HEK293 (cell line): ENCODE data around the gene VTN.

Source experiments
- CTCF ChIA-PET: fragments of 350-600 bp; formaldehyde crosslinking; extraction: SDS; loops from one replicate; lab custom pipeline; 2021; ENCODE audit warnings: antibody characterized with exemption; lab: Yijun Ruan, JAX
- POLR2A ChIA-PET: fragments of 300-600 bp; formaldehyde crosslinking; extraction: SDS; loops from one replicate; lab custom pipeline; 2020; ENCODE audit warnings: antibody characterized with exemption, inconsistent platforms; lab: Yijun Ruan, JAX
- H3K27ac ChIP-seq: fragments of 200-500 bp; sonication (Bioruptor generic); 2 replicates; pipeline ENCODE4 v1.5.1; 2014; ENCODE audit warnings: low read depth, low read length, control low read depth, inconsistent platforms; ENCODE audit errors: extremely low read depth
- H3K36me3 ChIP-seq, 2 experiments: fragments of 200-500 bp in 1 of 2; sonication (Bioruptor generic) in 1 of 2; 1 replicate in 1 of 2; 2 replicates in 1 of 2; pipeline ENCODE4 v1.5.1; 2014 to 2017; ENCODE audit warnings: inconsistent platforms in 2 of 2, low read length in 2 of 2; ENCODE audit not compliant: control insufficient read depth in 2 of 2, insufficient read depth in 1 of 2
- H3K4me1 ChIP-seq: fragments of 200-500 bp; sonication (Bioruptor generic); 2 replicates; pipeline ENCODE4 v1.5.1; 2014; ENCODE audit warnings: mild to moderate bottlenecking, low read length, inconsistent platforms; ENCODE audit not compliant: control insufficient read depth, insufficient read depth
- H3K4me3 ChIP-seq: 2 replicates; pipeline ENCODE4 v1.5.1; 2011; ENCODE audit warnings: low read depth, mild to moderate bottlenecking, control low read depth, low read length, moderate library complexity
- H3K9me3 ChIP-seq: fragments of 200-500 bp; sonication (Bioruptor generic); 2 replicates; pipeline ENCODE4 v1.5.1; 2014; ENCODE audit warnings: low read depth, low read length, inconsistent platforms; ENCODE audit not compliant: control insufficient read depth, insufficient read depth
- PRDM1 ChIP-seq: fragments of 450-650 bp; formaldehyde crosslinking; IDR thresholded peaks from 2 replicates; pipeline ENCODE4; 2016; ENCODE audit warnings: missing biosample characterization, missing genetic modification characterization
- SALL2 ChIP-seq: fragments of 450-650 bp; formaldehyde crosslinking; IDR thresholded peaks from 2 replicates; pipeline ENCODE4 v1.5.0; 2017; ENCODE audit warnings: missing biosample characterization, mild to moderate bottlenecking, missing genetic modification characterization, borderline replicate concordance
- ZFP3 ChIP-seq: fragments of 450-650 bp; formaldehyde crosslinking; IDR thresholded peaks from 2 replicates; pipeline ENCODE4 v1.5.1; 2016; ENCODE audit warnings: low read depth, missing biosample characterization, missing genetic modification characterization
- ZNF10 ChIP-seq: fragments of 450-650 bp; formaldehyde crosslinking; IDR thresholded peaks from 2 replicates; pipeline ENCODE4 v1.5.1; 2017; ENCODE audit warnings: missing biosample characterization, missing genetic modification characterization
- ZNF148 ChIP-seq: fragments of 450-650 bp; formaldehyde crosslinking; IDR thresholded peaks from 2 replicates; pipeline ENCODE4 v1.5.0; 2017; ENCODE audit warnings: missing biosample characterization, missing genetic modification characterization, borderline replicate concordance
- ZNF155 ChIP-seq: fragments of 450-650 bp; formaldehyde crosslinking; IDR thresholded peaks from 2 replicates; pipeline ENCODE4 v1.5.1; 2016; ENCODE audit warnings: missing biosample characterization, missing genetic modification characterization
- ZNF202 ChIP-seq: fragments of 450-650 bp; formaldehyde crosslinking; IDR thresholded peaks from 2 replicates; pipeline ENCODE4 v1.5.1; 2016; ENCODE audit warnings: missing biosample characterization, missing genetic modification characterization, borderline replicate concordance
- ZNF23 ChIP-seq: fragments of 450-650 bp; formaldehyde crosslinking; IDR thresholded peaks from 2 replicates; pipeline ENCODE4 v1.5.1; 2016; ENCODE audit warnings: missing biosample characterization, missing genetic modification characterization, borderline replicate concordance
- ZNF335 ChIP-seq: fragments of 450-650 bp; formaldehyde crosslinking; conservative IDR thresholded peaks from 2 replicates; pipeline ENCODE4 v1.5.1; 2016; ENCODE audit warnings: missing biosample characterization, missing genetic modification characterization
- ZNF510 ChIP-seq: fragments of 450-650 bp; formaldehyde crosslinking; IDR thresholded peaks from 2 replicates; pipeline ENCODE4 v1.5.1; 2018; ENCODE audit warnings: mild to moderate bottlenecking, missing genetic modification characterization, missing biosample characterization; ENCODE audit not compliant: insufficient replicate concordance
- ZNF529 ChIP-seq: fragments of 450-650 bp; formaldehyde crosslinking; IDR thresholded peaks from 2 replicates; pipeline ENCODE4 v1.5.1; 2017; ENCODE audit warnings: missing genetic modification characterization, missing biosample characterization; ENCODE audit not compliant: insufficient replicate concordance
- ZNF600 ChIP-seq: fragments of 450-650 bp; formaldehyde crosslinking; IDR thresholded peaks from 2 replicates; pipeline ENCODE4 v1.5.1; 2016; ENCODE audit warnings: missing biosample characterization, missing genetic modification characterization
- ZNF623 ChIP-seq: fragments of 450-650 bp; formaldehyde crosslinking; IDR thresholded peaks from 2 replicates; pipeline ENCODE4 v1.5.1; 2016; ENCODE audit warnings: missing biosample characterization, missing genetic modification characterization
- ZNF639 ChIP-seq: fragments of 450-650 bp; formaldehyde crosslinking; IDR thresholded peaks from 2 replicates; pipeline ENCODE4 v1.5.1; 2016; ENCODE audit warnings: missing biosample characterization, missing genetic modification characterization
- ZNF654 ChIP-seq: fragments of 450-650 bp; formaldehyde crosslinking; IDR thresholded peaks from 2 replicates; pipeline ENCODE4 v1.5.1; 2016; ENCODE audit warnings: low read depth, missing biosample characterization, missing genetic modification characterization
- ZNF664 ChIP-seq: fragments of 450-650 bp; formaldehyde crosslinking; IDR thresholded peaks from 2 replicates; pipeline ENCODE4 v1.5.1; 2016; ENCODE audit warnings: missing biosample characterization, missing genetic modification characterization
- ZNF701 ChIP-seq: fragments of 450-650 bp; formaldehyde crosslinking; IDR thresholded peaks from 2 replicates; pipeline ENCODE4 v1.5.1; 2016; ENCODE audit warnings: missing biosample characterization, missing genetic modification characterization
- ZNF707 ChIP-seq: fragments of 450-650 bp; formaldehyde crosslinking; IDR thresholded peaks from 2 replicates; pipeline ENCODE4 v1.5.1; 2016; ENCODE audit warnings: missing biosample characterization, missing genetic modification characterization
- ZNF830 ChIP-seq: fragments of 450-650 bp; IDR thresholded peaks from 2 replicates; pipeline ENCODE4 v1.5.0; 2018; ENCODE audit warnings: missing biosample characterization, missing genetic modification characterization, low read depth, mild to moderate bottlenecking, moderate library complexity

Gene VTN

GRCh38 chr17:28346199-28346580 is 23.9 kb downstream of the VTN start (continued):
- TF ChIP-seq SALL2 (tag by site-specific recombination): no peak
- no peak for TF ChIP-seq ZNF155 (tag by site-specific recombination)
- no peak for TF ChIP-seq ZFP3 (tag by site-specific recombination)
- TF ChIP-seq PRDM1: no peak
- TF ChIP-seq, all 188 proteins: peak for 0

GRCh38 chr17:28345419-28346198 is 24.5 kb downstream of the VTN start:
- H3K27ac ChIP-seq: no peak overlapping the region
- no peak overlapping the region for H3K4me3 ChIP-seq
- no peaks in the 10 kb centered on the region for H3K9me3 ChIP-seq
- TF ChIP-seq ZNF148 (tag by site-specific recombination) (no peak), ZNF202 (tag by site-specific recombination) (no peak)
- H3K4me1 ChIP-seq: no peaks in the 10 kb centered on the region
- ChIA-PET POLR2A (interaction anchor here (0.6 to 5.9 kb wide), 4 partner anchors 8 to 15 kb away, joined by 3 to 53 read pairs (median 17); partner anchors contain the start of genes IFT20, POLDIP2 and TNFAIP1), CTCF (interaction anchor here (0.5 to 1.8 kb wide), 8 partner anchors 10 to 115 kb away, joined by 3 to 7 read pairs (median 4); partner anchors contain the start of genes IFT20, POLDIP2, TNFAIP1 and VTN)
- peaks cover 41 to 100% of the 10 kb centered on the region in 2 experiments for H3K36me3 ChIP-seq

- CTCF ChIA-PET: interaction anchor here (0.5 to 0.6 kb wide), 2 partner anchors 11 to 116 kb away, joined by 3 read pairs; no protein-coding TSS in a partner anchor
- Histone ChIP-seq H3K27ac (no peak overlapping the region), H3K36me3 (peaks cover 30 to 98% of the 10 kb centered on the region in 2 experiments), H3K4me3 (no peak overlapping the region), H3K4me1 (no peaks in the 10 kb centered on the region), H3K9me3 (no peaks in the 10 kb centered on the region)
- no peak for TF ChIP-seq ZNF623 (tag by site-specific recombination)
- no peak for TF ChIP-seq ZNF639
- TF ChIP-seq ZNF654 (tag by site-specific recombination): no peak
- TF ChIP-seq ZNF10 (tag by site-specific recombination): no peak
- no peak for TF ChIP-seq ZNF335 (tag by site-specific recombination)
- no peak for TF ChIP-seq ZNF701 (tag by site-specific recombination)
- no peak for TF ChIP-seq ZNF664 (tag by site-specific recombination)
- TF ChIP-seq ZNF830 (tag by site-specific recombination): no peak
- no peak for TF ChIP-seq ZNF23 (tag by site-specific recombination)
- no peak for TF ChIP-seq ZNF529 (tag by site-specific recombination)
- TF ChIP-seq ZNF707 (tag by site-specific recombination): no peak
- no peak for TF ChIP-seq ZNF600
- no peak for TF ChIP-seq ZNF510
- POLR2A ChIA-PET: interaction anchor here (2.2 to 5.9 kb wide), 2 partner anchors 9 to 13 kb away, joined by 7 to 53 read pairs; partner anchors contain the start of genes IFT20, POLDIP2 and TNFAIP1
Measured at GRCh38 chr17:28344435-28344901, 25.6 kb downstream of the VTN start.
